GM12864 (cell line): ENCODE measurements around the gene SLC39A13.

Experiments
- DNase-seq: peaks from one replicate; pipeline ENCODE4 v3.0.0-alpha.2; 2011; ENCODE audit warnings: low read depth
- H3K4me3 ChIP-seq: 2 replicates; pipeline ENCODE4 v1.5.1; 2011; ENCODE audit warnings: mild to moderate bottlenecking, low read depth, low read length, control low read depth
- CTCF ChIP-seq: IDR thresholded peaks from 2 replicates; pipeline ENCODE4 v1.5.1; 2011; ENCODE audit warnings: low read depth, mild to moderate bottlenecking, moderate library complexity, low read length, control low read depth, inconsistent platforms; ENCODE audit errors: missing control alignments

Gene SLC39A13

GRCh38 chr11:47383071-47383470, 25.3 kb upstream of the SLC39A13 start:
- no peak for DNase-seq
- no peak for TF ChIP-seq CTCF
- no peak overlapping the region for H3K4me3 ChIP-seq

- DNase-seq, result no peak
- TF ChIP-seq CTCF, result no peak
Measured at GRCh38 chr11:47384498-47384897, 23.9 kb upstream of the SLC39A13 start.

GRCh38 chr11:47387944-47388696, 20.3 kb upstream of the SLC39A13 start:
- DNase-seq, result no peak
- H3K4me3 ChIP-seq, result no peak overlapping the region
- no peak for TF ChIP-seq CTCF

More at GRCh38 chr11:47384498-47384897, 23.9 kb upstream of the SLC39A13 start:
- H3K4me3 ChIP-seq, result no peak overlapping the region

GRCh38 chr11:47388697-47389576, 19.5 kb upstream of the SLC39A13 start:
- no peak for TF ChIP-seq CTCF
- DNase-seq, result no peak
- H3K4me3 ChIP-seq, result no peak overlapping the region

GRCh38 chr11:47389577-47390421, 18.6 kb upstream of the SLC39A13 start:
- no peak overlapping the region for H3K4me3 ChIP-seq
- TF ChIP-seq CTCF, result no peak
- DNase-seq, result no peak

- no peak for DNase-seq
- H3K4me3 ChIP-seq, result no peak overlapping the region
- no peak for TF ChIP-seq CTCF
Measured at GRCh38 chr11:47390422-47390760, 18.0 kb upstream of the SLC39A13 start.
